HepG2 (cell line): ENCODE data around the gene PRPSAP1. TPM values are rescaled to one million over a fixed set of nuclear protein-coding genes. Genes with fewer than 3 reads are reported as not detected.

ENCODE experiments used
- AHDC1 ChIP-seq: sonication (generic); formaldehyde crosslinking; IDR thresholded peaks from 2 replicates; pipeline ENCODE4 v1.5.1; 2020; ENCODE audit warnings: mild to moderate bottlenecking, missing genetic modification reagents, borderline replicate concordance
- AHR ChIP-seq: IDR thresholded peaks from 2 replicates; pipeline ENCODE4 v1.6.1; 2018; ENCODE audit warnings: missing genetic modification reagents, missing compliant biosample characterization
- CBX5 ChIP-seq: sonication (generic); formaldehyde crosslinking; IDR thresholded peaks from 2 replicates; pipeline ENCODE4 v1.4.0; 2020; ENCODE audit warnings: missing genetic modification reagents, borderline replicate concordance
- CREBL2 ChIP-seq: sonication (generic); formaldehyde crosslinking; IDR thresholded peaks from 2 replicates; pipeline ENCODE4 v1.8.1; 2023; ENCODE audit warnings: missing genetic modification reagents, mild to moderate bottlenecking, borderline replicate concordance
- ERF ChIP-seq: IDR thresholded peaks from 2 replicates; pipeline ENCODE4 v1.6.1; 2018; ENCODE audit warnings: missing biosample characterization, missing genetic modification reagents
- GPN1 ChIP-seq: sonication (generic); formaldehyde crosslinking; IDR thresholded peaks from 2 replicates; pipeline ENCODE4 v1.5.1; 2020; ENCODE audit warnings: missing genetic modification reagents, borderline replicate concordance
- NFE2L2 ChIP-seq: fragments of 150-350 bp; IDR thresholded peaks from 2 replicates; pipeline ENCODE4 v1.6.1; 2014; ENCODE audit warnings: low read length
- NFIB ChIP-seq: sonication (generic); formaldehyde crosslinking; IDR thresholded peaks from 2 replicates; pipeline ENCODE4 v1.9.0; 2021; ENCODE audit warnings: missing genetic modification reagents, mild to moderate bottlenecking, borderline replicate concordance
- NPAS2 ChIP-seq: sonication (generic); formaldehyde crosslinking; IDR thresholded peaks from 2 replicates; pipeline ENCODE4 v1.8.0; 2022; ENCODE audit warnings: mild to moderate bottlenecking, missing genetic modification reagents, borderline replicate concordance
- RBFOX2 ChIP-seq: fragments of 200-400 bp; formaldehyde crosslinking; IDR thresholded peaks from 2 replicates; pipeline ENCODE4 v1.6.1; 2017; ENCODE audit warnings: low read depth, mild to moderate bottlenecking, low read length
- RELA ChIP-seq: sonication (generic); formaldehyde crosslinking; IDR thresholded peaks from 2 replicates; pipeline ENCODE4 v1.4.0; 2020; ENCODE audit warnings: missing genetic modification reagents
- SNAPC5 ChIP-seq: sonication (generic); formaldehyde crosslinking; IDR thresholded peaks from 2 replicates; pipeline ENCODE4 v1.8.1; 2023; ENCODE audit warnings: mild to moderate bottlenecking, missing genetic modification reagents, borderline replicate concordance
- SP1 ChIP-seq, 2 experiments: fragments of 450-650 bp in 1 of 2; sonication (generic) in 1 of 2; formaldehyde crosslinking in 1 of 2; IDR thresholded peaks; 2 replicates each; pipeline versions ENCODE4 v1.4.0 to v1.6.1; 2016 to 2020; ENCODE audit warnings: missing genetic modification reagents in 1 of 2
- TFE3 ChIP-seq: IDR thresholded peaks from 2 replicates; pipeline ENCODE4 v1.6.1; 2016
- ZNF124 ChIP-seq: sonication (generic); formaldehyde crosslinking; IDR thresholded peaks from 2 replicates; pipeline ENCODE4 v1.4.0; 2020; ENCODE audit warnings: missing genetic modification reagents
- ZNF230 ChIP-seq: sonication (generic); formaldehyde crosslinking; IDR thresholded peaks from 2 replicates; pipeline ENCODE4 v1.4.0; 2020; ENCODE audit warnings: mild to moderate bottlenecking, missing genetic modification reagents
- ZNF609 ChIP-seq: sonication (generic); formaldehyde crosslinking; IDR thresholded peaks from 2 replicates; pipeline ENCODE4 v1.4.0; 2020; ENCODE audit warnings: mild to moderate bottlenecking, missing genetic modification reagents, borderline replicate concordance
- ZSCAN20 ChIP-seq: sonication (generic); formaldehyde crosslinking; IDR thresholded peaks from 2 replicates; pipeline ENCODE4 v1.4.0; 2020; ENCODE audit warnings: missing genetic modification reagents, mild to moderate bottlenecking, borderline replicate concordance
- polyA plus RNA-seq, 8 experiments: library from polyadenylated mRNA; depleted of rRNA in 3 of 8; stranded (reverse) in 7 of 8; unstranded in 1 of 8; fragments of >200 nt; fragmentation: Illumina TruSeq in 4 of 8; extraction: Trizol in 4 of 8; gene quantifications; 2 replicates each; pipeline versions ENCODE4 v1.2.1 to v1.2.3, GENCODE V29; 2011 to 2016; ENCODE audit warnings: low read depth in 4 of 8, missing spikeins in 1 of 8, mixed read lengths in 1 of 8; ENCODE audit not compliant: insufficient read depth in 1 of 8
- total RNA-seq, 5 experiments: library from RNA; depleted of rRNA; stranded (reverse); fragments of >200 nt; fragmentation: Illumina TruSeq; extraction: Trizol; gene quantifications; 2 replicates each; pipeline ENCODE4 v1.2.3, GENCODE V29; 2016; ENCODE audit warnings: low read depth in 1 of 5

Gene PRPSAP1
- total and polyA plus RNA-seq, 2 of the 13 experiments (the other 11 are each of a cell fraction or from before 2014, with no cell fraction given), result 91.1 to 314 TPM

GRCh38 chr17:76382351-76382802 is 28.7 kb upstream of the PRPSAP1 start (continued):
- TF ChIP-seq RBFOX2 (no peak), NFE2L2 (no peak), SNAPC5 (CRISPR knock-in tag) (0 out of 2 replicates have a peak, but pooled peaks have one; percentile 70), SP1 (IDR thresholded peaks at IDR 0.05) (no peak), SP1 (CRISPR knock-in tag; IDR thresholded peaks at IDR 0.05) (no peak), ZNF230 (CRISPR knock-in tag) (peak; percentile 67; the same call in 1 of the 2 replicates), RELA (CRISPR knock-in tag) (peak; percentile 78; the same call in 1 of the 2 replicates), GPN1 (CRISPR knock-in tag) (no peak), ERF (CRISPR knock-in tag) (no peak; the same call in 1 of the 2 replicates), AHDC1 (peak; percentile 37; the same call in 1 of the 2 replicates), ZNF124 (CRISPR knock-in tag) (peak; percentile 66; the same call in 1 of the 2 replicates), AHR (no peak), NFIB (CRISPR knock-in tag) (no peak), CREBL2 (CRISPR knock-in tag) (no peak), ZNF609 (CRISPR knock-in tag) (peak; percentile 95), TFE3 (no peak), ZSCAN20 (CRISPR knock-in tag) (peak; percentile 69), CBX5 (CRISPR knock-in tag) (no peak), NPAS2 (CRISPR knock-in tag) (no peak)
